Astrocyte (in vitro differentiated cells and primary cell): ENCODE data around the gene SLC15A5.

Experiments
- CTCF ChIP-seq: IDR thresholded peaks from 2 replicates; pipeline ENCODE4 v1.5.1; 2011; ENCODE audit warnings: low read depth, mild to moderate bottlenecking, inconsistent platforms, low read length, moderate library complexity; ENCODE audit not compliant: insufficient read depth
- EZH2 ChIP-seq: IDR thresholded peaks from 2 replicates; pipeline ENCODE4 v1.6.1; 2012; ENCODE audit warnings: mild to moderate bottlenecking, low read length, inconsistent platforms; ENCODE audit not compliant: insufficient read depth

- no peak for TF ChIP-seq CTCF
- TF ChIP-seq EZH2: no peak
Measured at GRCh38 chr12:16224196-16224595, 53.3 kb downstream of the SLC15A5 start.
